A673 (cell line): ENCODE results near the gene COL16A1.

Experiments
- EZH2 ChIP-seq: fragments of 200-600 bp; sonication (generic); IDR thresholded peaks from 2 replicates; pipeline ENCODE4 v1.6.1; 2017; ENCODE audit warnings: borderline replicate concordance, low read depth, mild to moderate bottlenecking, mixed read lengths, antibody characterized with exemption, low read length; ENCODE audit not compliant: poor library complexity, severe bottlenecking
- TF ChIP-seq, protein P1 (sequence below): fragments of 300-800, 200-600 bp; sonication (generic); conservative IDR thresholded peaks from 2 replicates; pipeline ENCODE4 v1.5.1; 2017; ENCODE audit warnings: low read depth, mild to moderate bottlenecking, antibody characterized with exemption, low read length, moderate library complexity, mixed read lengths

DNA sequence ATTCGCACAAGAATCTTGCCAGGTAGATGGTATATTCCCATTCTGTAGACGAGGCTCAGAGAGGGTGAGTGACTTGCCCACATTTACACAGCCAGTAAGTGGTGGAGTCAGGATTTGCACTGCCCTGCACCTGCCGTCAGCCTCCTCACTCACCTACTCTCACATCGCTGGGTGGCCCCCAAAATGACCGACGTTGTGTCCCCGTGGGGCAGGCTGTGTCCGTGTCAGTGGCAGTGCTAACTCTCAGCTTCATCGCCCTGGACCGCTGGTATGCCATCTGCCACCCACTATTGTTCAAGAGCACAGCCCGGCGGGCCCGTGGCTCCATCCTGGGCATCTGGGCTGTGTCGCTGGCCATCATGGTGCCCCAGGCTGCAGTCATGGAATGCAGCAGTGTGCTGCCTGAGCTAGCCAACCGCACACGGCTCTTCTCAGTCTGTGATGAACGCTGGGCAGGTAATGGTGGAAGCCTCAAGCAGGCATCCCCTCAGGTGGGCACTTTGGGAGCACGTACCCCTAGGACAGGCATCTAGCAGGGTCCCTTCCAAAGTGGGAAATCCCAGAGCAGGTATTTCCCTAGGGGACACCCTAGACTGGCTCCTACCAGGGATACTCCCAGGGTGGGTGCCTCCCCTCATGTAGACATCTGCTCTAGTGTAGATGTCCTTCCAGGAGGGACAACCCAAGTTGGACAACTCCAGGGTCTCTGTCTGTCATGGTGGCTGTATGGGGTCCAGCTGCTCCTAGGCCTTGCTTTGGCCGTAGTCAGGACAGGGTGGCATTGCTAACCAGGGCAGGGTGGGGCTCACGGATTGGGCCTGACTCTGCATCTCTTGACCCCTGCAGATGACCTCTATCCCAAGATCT is 83.0 kb downstream of the COL16A1 start:
- no peak for TF ChIP-seq EZH2
- TF ChIP-seq, protein P1, sequence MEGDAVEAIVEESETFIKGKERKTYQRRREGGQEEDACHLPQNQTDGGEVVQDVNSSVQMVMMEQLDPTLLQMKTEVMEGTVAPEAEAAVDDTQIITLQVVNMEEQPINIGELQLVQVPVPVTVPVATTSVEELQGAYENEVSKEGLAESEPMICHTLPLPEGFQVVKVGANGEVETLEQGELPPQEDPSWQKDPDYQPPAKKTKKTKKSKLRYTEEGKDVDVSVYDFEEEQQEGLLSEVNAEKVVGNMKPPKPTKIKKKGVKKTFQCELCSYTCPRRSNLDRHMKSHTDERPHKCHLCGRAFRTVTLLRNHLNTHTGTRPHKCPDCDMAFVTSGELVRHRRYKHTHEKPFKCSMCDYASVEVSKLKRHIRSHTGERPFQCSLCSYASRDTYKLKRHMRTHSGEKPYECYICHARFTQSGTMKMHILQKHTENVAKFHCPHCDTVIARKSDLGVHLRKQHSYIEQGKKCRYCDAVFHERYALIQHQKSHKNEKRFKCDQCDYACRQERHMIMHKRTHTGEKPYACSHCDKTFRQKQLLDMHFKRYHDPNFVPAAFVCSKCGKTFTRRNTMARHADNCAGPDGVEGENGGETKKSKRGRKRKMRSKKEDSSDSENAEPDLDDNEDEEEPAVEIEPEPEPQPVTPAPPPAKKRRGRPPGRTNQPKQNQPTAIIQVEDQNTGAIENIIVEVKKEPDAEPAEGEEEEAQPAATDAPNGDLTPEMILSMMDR: no peak
